ENCODE data around the gene ATRNL1. TPM values are rescaled to one million over a fixed set of nuclear protein-coding genes. Genes with fewer than 3 reads are reported as not detected.

ATRNL1 gene
- total and polyA plus RNA-seq, 2 experiments from 2014 or later: 4.8 to 29.7 TPM

- TF ChIP-seq ZNF462 (CRISPR knock-in tag; IDR thresholded peaks at IDR 0.05) (no peak), STAT1 (IDR thresholded peaks at IDR 0.05; ENCODE audit: unreplicated experiment) (no peak)
Observed at GRCh38 chr10:115937768-115938056, 844.5 kb downstream of the ATRNL1 start (continued).

GRCh38 chr10:115939101-115939854 is 846.1 kb downstream of the ATRNL1 start:
- Histone ChIP-seq H3K4me2 (no peak overlapping the region), H3K27ac (ENCODE audit: low read depth) (no peak overlapping the region), H3F3A (replicated peaks; ENCODE audit: low read depth) (no peaks in the 10 kb centered on the region), H3K79me2 (replicated peaks; ENCODE audit: insufficient read depth) (no peaks in the 10 kb centered on the region), H3K4me1 (ENCODE audit: insufficient read depth) (peaks cover 16% of the 10 kb centered on the region; the same call in 1 of the 2 replicates), H3K36me3 (ENCODE audit: insufficient read depth) (no peaks in the 10 kb centered on the region), H4K20me1 (replicated peaks; ENCODE audit: insufficient read depth) (no peaks in the 10 kb centered on the region), H3K9me2 (ENCODE audit: insufficient read depth) (no peaks in the 10 kb centered on the region; the same call in 1 of the 2 replicates), H3K4me3 (no peak overlapping the region), H3K27me3 (ENCODE audit: insufficient read depth) (no peaks in the 10 kb centered on the region), H2AFZ (no peak overlapping the region)
- H3K27me3 Mint-ChIP-seq (ENCODE audit: insufficient read depth, low read depth, poor library complexity): no peaks in the 10 kb centered on the region
- peaks cover 3% of the 10 kb centered on the region; the same call in 2 of the 3 replicates for H3K4me1 Mint-ChIP-seq
- no peak for DNase-seq (ENCODE audit: low spot score)
- H3K9me3 Mint-ChIP-seq: no peaks in the 10 kb centered on the region
- peaks cover 2% of the 10 kb centered on the region; the same call in 1 of the 3 replicates for H3K36me3 Mint-ChIP-seq (ENCODE audit: low read depth)
- ATAC-seq: no peak
- H3K4me3 Mint-ChIP-seq: no peak overlapping the region
- no peak overlapping the region for H3K27ac Mint-ChIP-seq
- TF ChIP-seq POLR2AphosphoS5 (IDR thresholded peaks at IDR 0.05; ENCODE audit: low read depth) (no peak), NANOG (IDR thresholded peaks at IDR 0.05; ENCODE audit: borderline replicate concordance) (no peak), ZNF114 (CRISPR knock-in tag; IDR thresholded peaks at IDR 0.05) (no peak), ZNF331 (CRISPR knock-in tag; IDR thresholded peaks at IDR 0.05; ENCODE audit: low read depth) (no peak), EZH2 (IDR thresholded peaks at IDR 0.05; ENCODE audit: low read depth, unreplicated experiment) (no peak), REST (IDR thresholded peaks at IDR 0.05; ENCODE audit: unreplicated experiment) (no peak), JUNB (IDR thresholded peaks at IDR 0.05; ENCODE audit: unreplicated experiment) (no peak)

Measured in GM23338 (cell line).